ENCODE data around the gene MLLT3. TPM values are rescaled to one million over a fixed set of nuclear protein-coding genes. Genes with fewer than 3 reads are reported as not detected.

Gene MLLT3
- total RNA-seq, 1 experiment from 2014 or later: 20.0 TPM

DNA sequence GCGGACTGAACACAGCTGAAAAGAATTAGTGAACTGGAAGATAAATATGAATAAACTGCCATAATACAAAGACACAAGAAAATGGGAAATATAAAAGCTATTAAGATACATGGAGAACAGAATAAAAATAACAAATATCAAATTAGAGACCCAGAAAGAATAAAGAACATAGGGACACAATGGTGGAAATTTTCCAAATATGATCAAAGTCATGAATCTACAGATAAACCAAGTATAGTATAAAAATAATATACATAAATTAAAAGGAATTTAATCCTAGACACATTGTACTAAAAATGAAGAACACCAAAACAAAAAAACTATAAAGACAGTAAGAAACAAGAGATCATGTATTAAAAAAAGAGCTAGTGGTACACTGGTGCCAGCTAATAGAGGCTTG, 194.9 kb downstream of the MLLT3 start:
- DNase-seq (ENCODE audit: low read depth): no peak

DNA sequence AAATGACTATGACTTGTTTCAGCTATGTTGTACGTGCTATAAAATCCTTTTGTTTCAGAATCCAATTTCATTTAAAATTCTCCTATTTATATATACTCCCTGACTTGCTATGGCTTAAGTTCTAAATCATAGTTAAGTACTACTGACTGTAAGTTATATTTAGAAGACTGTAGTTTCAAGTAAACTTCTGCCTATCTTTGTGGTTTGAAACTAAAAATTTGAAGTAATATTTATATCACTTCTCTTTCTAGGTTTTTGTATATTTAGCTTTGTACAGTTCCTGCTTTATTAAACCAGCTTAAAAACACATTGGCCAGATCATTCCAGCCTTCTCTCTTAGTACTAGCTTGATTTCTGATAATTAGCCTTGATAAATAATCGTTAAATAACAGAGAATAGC, 196.3 kb downstream of the MLLT3 start:
- DNase-seq (ENCODE audit: low read depth): no peak

DNA sequence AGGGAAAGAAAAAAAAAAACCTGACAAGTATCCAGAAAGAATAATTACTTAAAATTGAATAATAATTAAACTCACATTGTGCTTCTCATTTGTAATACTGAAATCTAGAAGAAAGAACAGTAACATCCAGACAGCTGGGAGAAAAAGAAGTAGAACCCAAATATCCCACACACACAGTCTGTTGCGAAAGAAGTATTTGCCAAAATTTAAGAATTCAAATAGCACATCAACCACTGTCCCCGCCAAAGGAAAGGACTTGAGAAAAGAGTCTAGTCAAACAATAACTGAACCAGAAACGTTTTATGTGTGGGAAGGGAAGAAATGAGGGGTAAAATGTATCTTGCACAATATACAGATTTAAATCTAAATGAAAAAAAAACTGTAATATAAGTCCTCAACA, 202.8 kb downstream of the MLLT3 start:
- no peak for DNase-seq (ENCODE audit: low read depth)

- DNase-seq (ENCODE audit: low read depth): no peak
Measured at GRCh38 chr9:20418485-20418884, 203.8 kb downstream of the MLLT3 start.

DNA sequence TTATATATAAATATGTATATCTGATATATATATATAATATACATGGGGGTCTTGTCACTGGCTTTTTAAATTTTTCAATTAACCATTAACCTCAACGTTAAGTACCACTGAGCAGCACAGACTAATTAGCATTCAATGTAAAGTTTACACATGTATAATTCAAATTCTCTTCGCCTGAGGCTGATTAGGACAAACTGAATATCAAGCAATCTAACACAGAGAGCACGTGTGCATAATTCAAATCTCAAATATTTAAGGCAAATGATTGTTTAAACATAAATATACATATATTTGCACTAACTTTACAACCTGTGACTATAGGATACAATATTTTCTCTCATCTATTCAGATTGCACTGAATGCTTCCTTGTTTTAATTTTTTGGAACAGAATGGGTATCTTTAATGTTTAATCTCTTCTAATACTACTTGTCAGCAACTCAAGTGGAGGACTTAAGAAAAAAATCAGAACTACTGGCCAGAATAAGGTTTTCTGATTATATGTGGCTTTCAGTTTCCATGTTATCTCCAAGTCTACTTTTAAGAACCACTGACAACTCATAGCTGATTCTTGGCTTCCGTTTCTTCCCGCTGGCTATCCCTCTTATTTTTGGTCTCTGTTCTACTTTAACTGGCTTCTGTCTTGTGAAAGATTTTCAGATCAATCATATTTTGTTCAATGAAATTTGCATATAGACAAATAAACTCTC, 204.8 kb downstream of the MLLT3 start:
- DNase-seq (ENCODE audit: low read depth): no peak

GRCh38 chr9:20414150-20414549, 208.1 kb downstream of the MLLT3 start:
- DNase-seq (ENCODE audit: low read depth): no peak

- no peak for DNase-seq (ENCODE audit: low read depth)
Measured at GRCh38 chr9:20409321-20410092, 212.8 kb downstream of the MLLT3 start.

DNA sequence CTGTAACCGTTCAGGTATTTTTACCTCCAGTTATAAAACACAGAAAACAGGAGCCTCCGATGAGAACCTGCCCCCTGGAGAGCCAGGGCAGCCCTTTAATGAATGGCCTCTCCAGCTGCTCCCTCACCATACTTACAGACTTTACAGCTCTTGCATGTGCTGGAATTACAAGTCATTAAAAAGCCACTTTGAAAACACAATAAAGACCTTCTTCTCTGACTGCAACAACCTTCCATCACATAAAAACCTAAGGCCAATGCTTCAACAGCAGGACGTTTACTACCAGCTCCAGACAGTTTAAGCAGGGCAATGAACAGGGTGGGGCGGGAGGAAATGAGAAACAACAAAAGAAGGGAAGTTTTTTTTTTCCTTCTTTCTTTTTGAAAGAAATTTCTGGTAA, 213.8 kb downstream of the MLLT3 start:
- DNase-seq (ENCODE audit: low read depth): no peak

DNA sequence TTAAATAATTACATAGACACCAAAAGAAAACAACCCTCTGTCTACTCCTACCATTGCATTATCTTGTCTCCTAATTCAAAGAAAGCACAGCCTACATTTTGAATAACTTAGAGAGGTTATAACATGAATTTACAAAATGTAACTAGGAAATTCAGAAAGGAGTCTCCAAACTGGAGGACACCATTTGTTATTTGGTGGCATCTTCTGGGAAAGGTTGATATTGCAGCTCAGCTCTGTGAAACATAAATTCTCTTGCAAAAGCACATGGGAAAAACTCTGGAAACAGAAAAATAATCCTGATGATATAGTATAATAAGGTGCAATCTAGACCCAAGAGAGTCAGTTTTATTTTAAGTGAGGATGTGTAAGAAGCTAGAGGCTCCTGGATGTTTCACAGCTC, 215.3 kb downstream of the MLLT3 start:
- no peak for DNase-seq (ENCODE audit: low read depth)

DNA sequence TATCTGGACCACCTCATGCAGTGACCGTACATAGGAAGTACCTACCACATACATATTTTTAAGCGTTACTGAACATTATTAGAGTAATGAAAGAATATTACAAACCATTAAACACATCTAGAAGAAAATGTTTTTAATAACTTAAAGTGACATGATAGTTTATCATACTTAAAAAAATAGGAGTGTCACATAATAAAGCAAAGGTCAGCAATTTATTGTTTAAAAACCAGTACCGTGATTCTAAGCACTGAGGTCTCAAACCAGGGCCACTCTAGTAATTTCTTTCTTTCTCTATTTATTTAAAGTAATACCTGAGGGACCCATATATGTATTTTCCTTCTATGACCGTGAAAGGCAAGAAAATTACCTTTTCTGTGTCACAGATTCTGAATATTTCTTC, 216.0 kb downstream of the MLLT3 start:
- DNase-seq (ENCODE audit: low read depth): no peak

GRCh38 chr9:20405616-20406015, 216.7 kb downstream of the MLLT3 start:
- DNase-seq (ENCODE audit: low read depth): no peak

- no peak for DNase-seq (ENCODE audit: low read depth)
Measured at GRCh38 chr9:20405078-20405477, 217.2 kb downstream of the MLLT3 start.

GRCh38 chr9:20404192-20404813, 218.0 kb downstream of the MLLT3 start:
- no peak for DNase-seq (ENCODE audit: low read depth)

GRCh38 chr9:20403346-20403745, 219.0 kb downstream of the MLLT3 start:
- no peak for DNase-seq (ENCODE audit: low read depth)

GRCh38 chr9:20402273-20402875, 219.9 kb downstream of the MLLT3 start:
- DNase-seq (ENCODE audit: low read depth): no peak

GRCh38 chr9:20398536-20399338, 223.6 kb downstream of the MLLT3 start:
- DNase-seq (ENCODE audit: low read depth): no peak

DNA sequence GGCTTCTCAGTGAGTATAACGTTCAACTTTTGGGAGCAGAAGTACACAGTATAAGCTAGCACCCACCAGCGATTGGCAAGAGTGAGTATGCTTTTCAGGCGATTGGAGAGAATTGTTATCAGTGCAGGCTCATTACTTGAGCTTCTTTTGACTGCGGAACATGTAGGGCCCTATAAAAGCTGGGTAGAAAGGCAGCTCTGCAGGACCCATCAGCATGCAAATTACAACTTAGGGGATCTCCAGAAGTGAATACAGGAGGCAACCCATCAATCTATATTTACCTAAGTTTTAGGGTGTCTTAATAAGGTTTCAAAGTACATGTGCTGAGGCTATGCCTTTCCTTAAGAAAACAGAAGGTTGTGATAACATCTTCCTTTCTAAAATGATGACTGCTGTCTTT, 225.0 kb downstream of the MLLT3 start:
- DNase-seq (ENCODE audit: low read depth): no peak

GRCh38 chr9:20396509-20396908, 225.8 kb downstream of the MLLT3 start:
- DNase-seq (ENCODE audit: low read depth): no peak

- DNase-seq (ENCODE audit: low read depth): no peak
Measured at GRCh38 chr9:20395651-20396050, 226.6 kb downstream of the MLLT3 start.

- peak; percentile 14 for DNase-seq (ENCODE audit: low read depth)
Measured at GRCh38 chr9:20394969-20395368, 227.3 kb downstream of the MLLT3 start.

GRCh38 chr9:20391208-20391607, 231.1 kb downstream of the MLLT3 start:
- no peak for DNase-seq (ENCODE audit: low read depth)

All from HT1080 (cell line).